HG03103 (cell line): ENCODE measurements around the gene TMEM81.
A peak's percentile ranks its signal among the peaks of the same experiment; 100 is the strongest.

Experiments used
- ATAC-seq: cut with Tn5 transposase; IDR thresholded peaks from one replicate; pipeline ENCODE4 v1.9.1; 2021; ENCODE audit warnings: low read depth; ENCODE audit not compliant: unreplicated experiment

Gene TMEM81

DNA sequence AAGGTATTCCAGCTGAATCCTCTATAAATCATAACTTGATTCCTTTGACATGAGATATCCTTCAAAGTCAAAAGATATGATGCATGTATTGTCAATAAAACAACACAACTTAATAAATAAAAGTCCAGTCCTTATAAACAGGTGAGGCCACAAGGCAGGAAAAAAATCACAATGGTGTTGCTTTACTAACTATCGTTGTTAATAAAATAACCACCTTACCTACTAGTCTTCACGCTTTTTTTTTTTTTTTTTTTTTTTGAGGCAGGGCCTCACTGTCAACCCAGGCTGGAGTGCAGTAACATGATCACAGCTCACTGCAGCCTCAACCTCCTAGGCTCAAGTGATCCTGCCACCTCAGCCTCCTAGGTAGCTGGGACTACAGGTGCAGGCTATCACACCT is at the start of gene TMEM81:
Gene TMEM81, minus strand, starts transcription at position 101 of the 400 bp plus-strand sequence. CDS start 140 bp downstream, outside the sequence.
- no peak for ATAC-seq

GRCh38 chr1:205133287-205133686 is 49.0 kb upstream of the TMEM81 start:
- ATAC-seq = no peak

- ATAC-seq = no peak
Measured at GRCh38 chr1:205129447-205130029, 45.3 kb upstream of the TMEM81 start.

GRCh38 chr1:205128050-205128449 is 43.8 kb upstream of the TMEM81 start:
- no peak for ATAC-seq

DNA sequence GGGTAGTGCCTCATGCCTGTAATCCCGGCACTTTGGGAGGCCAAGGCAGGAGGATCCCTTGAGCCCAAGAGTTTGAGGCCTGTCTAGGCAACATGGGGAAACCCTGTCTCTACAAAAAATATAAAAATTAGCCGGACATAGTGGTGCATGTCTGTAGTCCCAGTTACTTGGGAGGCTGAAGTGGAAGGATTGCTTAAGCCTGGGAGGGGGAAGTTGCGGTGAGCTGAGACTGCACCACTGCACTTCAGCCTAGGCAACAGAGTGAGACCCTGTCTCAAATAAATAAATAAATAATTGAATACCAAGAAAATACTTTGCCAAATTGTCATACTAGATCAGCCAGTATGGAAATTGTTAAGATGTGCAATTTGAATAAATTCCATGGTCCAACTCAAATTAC is 43.4 kb upstream of the TMEM81 start:
- no peak for ATAC-seq

DNA sequence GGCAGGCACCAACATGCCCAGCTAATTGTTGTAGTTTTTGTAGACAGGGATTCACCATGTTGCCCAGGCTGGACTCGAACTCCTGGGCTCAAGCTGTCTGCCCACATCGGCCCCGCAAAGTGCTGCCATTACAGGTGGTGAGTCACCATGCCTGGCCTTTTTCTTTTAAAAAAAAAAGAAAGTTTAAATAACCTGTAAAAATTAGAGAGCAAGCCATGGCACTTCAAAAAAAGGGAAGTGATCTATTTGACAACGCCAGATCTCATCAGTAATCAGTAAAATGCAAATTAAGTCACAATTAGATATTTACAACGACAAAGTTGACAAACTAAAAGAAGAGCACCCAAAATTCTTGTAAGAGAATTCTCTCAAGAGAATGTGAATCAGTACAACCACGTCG is 40.5 kb upstream of the TMEM81 start:
- ATAC-seq = no peak

- ATAC-seq = no peak
Measured at GRCh38 chr1:205122489-205122882, 38.2 kb upstream of the TMEM81 start.

- peak; percentile 95 for ATAC-seq
Measured at GRCh38 chr1:205121660-205122488, 37.6 kb upstream of the TMEM81 start, which contains the start of gene RBBP5. RBBP5 (minus strand) TSS chr1:205121978; CDS start chr1:205121873, 105 bp downstream.

- ATAC-seq = no peak
Measured at GRCh38 chr1:205118752-205119151, 34.5 kb upstream of the TMEM81 start.

DNA sequence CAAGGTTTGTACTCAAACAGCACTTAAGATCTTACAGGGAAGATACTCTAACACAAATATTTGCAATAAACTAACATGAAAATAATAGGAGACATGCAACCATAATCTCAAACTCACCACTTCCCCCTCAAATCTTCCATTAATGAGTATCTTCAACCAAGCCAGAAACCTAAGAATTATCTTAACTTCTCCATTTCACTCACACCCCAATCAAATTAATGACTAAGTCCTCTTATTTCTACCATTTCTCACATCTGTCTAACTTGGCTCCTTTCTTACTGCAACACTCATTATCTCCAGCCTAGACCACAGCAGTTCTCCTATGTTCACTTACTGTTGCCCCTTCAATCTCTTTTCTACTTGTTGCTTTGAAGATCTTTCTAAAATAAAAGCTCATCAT is 27.1 kb upstream of the TMEM81 start:
- ATAC-seq = no peak

DNA sequence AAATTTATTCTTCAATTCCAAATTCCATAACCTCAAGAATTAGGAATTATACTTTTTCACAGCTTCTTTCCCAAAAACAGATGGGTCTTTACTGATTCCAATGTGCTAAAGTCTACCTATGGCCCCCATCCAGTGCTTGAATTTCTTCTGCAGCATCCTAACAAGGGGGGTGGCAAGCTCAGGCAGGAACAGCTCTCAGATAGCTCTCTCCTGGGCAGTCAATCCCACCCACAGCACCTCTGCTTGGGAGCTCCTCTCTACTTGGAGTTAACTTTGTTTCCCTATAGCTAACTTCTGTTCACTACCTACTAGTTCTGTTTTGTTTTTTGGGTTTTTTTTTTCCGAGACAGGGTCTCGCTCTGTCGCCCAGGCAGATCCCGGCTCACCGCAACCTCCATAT is 25.5 kb upstream of the TMEM81 start:
- ATAC-seq = no peak

- ATAC-seq = no peak
Measured at GRCh38 chr1:205109269-205109668, 25.0 kb upstream of the TMEM81 start.

DNA sequence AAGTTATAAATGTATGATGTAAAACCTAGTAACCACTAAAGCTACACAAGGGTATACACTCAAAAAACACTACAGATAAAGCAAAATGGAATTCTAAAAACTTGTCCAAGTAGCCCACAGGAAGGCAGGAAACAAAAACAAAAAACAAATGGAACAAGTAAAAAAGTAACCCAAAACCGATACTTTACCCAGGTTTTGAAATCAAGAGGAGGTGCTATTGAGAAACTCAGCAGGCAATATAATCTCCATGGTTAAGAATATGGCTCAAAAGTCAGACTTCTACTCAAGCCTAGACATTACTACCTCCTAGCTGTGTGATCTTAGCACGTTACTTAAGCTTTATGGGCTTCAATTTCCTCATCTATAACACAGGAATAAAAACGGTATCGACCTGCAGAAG is 24.2 kb upstream of the TMEM81 start:
- no peak for ATAC-seq

- ATAC-seq = no peak
Measured at GRCh38 chr1:205107327-205107726, 23.1 kb upstream of the TMEM81 start.

DNA sequence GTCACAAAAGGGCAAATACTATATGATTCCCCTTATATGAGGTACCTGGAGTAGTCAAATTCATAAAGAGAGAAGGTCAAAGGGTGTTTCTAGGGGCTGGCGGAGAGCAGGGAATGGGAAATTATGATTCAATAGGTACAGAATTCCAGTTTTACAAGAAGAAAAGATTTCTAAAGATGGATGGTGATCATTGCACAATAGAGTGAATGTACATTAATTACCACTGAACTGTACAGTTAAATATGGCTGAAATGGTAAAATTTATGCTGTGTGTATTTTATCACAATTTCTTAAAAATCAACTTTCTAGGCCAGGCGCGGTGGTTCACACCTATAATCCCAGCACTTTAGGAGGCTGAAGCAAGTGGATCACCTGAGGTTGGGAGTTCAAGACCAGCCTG is 18.1 kb upstream of the TMEM81 start:
- no peak for ATAC-seq

DNA sequence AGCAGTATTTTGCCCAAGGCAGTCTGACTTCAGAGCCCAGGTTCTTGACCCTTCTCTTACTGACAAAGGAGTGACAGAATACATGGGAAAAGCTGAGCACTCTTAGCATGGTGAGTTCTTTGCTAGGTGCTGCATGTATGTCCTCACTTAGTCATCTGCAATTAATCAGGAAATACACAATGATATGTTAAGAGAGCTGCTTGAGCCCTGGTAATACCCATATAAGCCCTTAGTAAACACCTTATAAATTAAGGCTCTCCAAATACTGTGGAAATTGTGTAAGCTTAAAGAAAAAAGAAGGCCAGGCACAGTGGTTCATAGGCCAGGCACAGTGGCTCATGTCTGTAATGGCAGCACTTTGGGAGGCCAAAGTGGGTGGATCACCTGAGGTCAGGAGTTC is 14.0 kb upstream of the TMEM81 start:
- no peak for ATAC-seq

DNA sequence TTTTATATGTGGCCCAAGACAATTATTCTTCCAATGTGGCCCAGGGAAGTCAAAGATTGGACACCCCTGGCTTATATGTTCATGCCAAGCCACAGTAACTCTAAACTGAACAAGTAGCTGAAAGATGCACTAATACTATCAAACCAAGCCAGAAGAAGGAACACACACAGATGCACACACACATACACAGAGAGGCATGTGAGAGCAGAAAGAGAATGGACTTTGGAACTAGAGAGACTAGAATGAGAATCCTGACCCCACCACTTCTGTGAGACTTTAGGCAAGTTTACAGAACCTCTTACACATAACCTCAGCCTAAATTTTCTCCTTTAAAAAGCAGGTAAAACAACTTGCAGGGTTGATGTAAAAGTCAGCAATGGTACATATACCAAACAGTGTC is 11.2 kb upstream of the TMEM81 start:
- no peak for ATAC-seq

- no peak for ATAC-seq
Measured at GRCh38 chr1:205091043-205091740, 6.9 kb upstream of the TMEM81 start.

DNA sequence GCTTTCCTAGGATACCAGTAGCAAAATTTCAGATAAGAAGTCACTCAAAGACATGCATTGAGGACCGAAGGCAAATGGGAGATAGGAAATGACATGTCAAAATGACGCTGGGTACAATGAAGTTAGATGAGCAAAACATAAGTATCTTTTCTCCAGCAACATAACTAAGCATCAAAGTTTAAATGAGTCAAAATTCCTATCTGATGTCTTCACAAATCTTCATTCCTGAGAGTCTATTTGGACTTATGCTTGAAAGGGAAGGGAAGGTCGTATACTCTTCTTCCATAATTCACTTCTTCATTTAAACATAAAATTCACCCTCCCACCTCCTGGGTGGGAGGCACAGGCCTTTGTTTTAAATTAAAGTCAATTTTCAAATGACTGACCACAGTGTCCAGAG is 4.1 kb upstream of the TMEM81 start:
- ATAC-seq = no peak

GRCh38 chr1:205082431-205082830 is 1.8 kb downstream of the TMEM81 start:
- no peak for ATAC-seq

DNA sequence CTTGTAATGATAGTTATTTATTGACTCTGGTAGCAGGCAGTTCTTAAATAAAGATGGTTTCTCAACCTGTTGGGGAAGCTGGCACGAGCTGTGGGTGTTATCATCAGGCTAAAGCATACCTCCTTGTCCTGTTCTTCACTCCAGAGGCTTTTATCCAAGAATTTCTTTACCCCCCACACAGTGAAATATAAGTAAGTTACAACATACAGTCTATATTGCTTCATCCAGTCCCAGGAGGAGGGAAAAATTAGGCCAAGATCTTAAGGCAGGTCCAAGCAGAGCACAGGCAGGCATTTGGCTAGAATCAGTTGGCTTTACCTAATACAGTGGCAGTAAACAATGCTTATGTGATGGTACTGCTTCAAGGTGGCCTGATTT is 6.3 kb downstream of the TMEM81 start:
- no peak for ATAC-seq
